NCI-H446 (cell line): Measurements from ENCODE around the gene OR6C65.
"Not testable (repeated sequence)": the region's sequence is repeated elsewhere in the genome, so short reads cannot be mapped to it uniquely, and the experiment has no call there.

Experiments
- DNase-seq, 2 experiments: peaks; one replicate each; lab custom pipeline; 2025; lab: John Stamatoyannopoulos, UW

The OR6C65 gene

GRCh38 chr12:55400229-55400628 is at the start of gene OR6C65:
Gene OR6C65 (plus strand): TSS chr12:55400529. CDS start chr12:55400529, 0 bp downstream.
- DNase-seq, result no peak

DNA sequence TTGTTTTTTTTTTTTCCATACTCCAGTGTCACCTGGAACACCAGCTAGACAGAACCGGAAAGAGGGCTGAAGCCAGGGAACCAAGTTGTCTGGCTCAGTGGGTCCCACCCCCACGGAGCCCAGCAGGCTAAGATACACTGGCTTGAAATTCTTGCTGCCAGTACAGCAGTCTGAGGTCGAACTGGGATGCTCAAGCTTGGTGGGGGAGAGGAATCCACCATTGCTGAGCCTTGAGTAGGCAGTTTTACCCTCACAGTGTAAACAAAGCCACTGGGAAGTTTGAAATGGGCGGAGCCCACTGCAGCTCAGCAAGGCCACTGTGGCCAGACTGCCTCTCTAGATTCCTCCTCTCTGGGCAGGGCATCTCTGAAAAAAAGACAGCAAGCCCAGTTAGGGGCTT is 45.0 kb upstream of the OR6C65 start:
- DNase-seq, result not testable (repeated sequence)

GRCh38 chr12:55362675-55363074 is 37.7 kb upstream of the OR6C65 start, which contains the start of gene OR6C75:
Gene OR6C75 (plus strand): TSS chr12:55362975. CDS start chr12:55365111, 2,136 bp downstream.
- no peak for DNase-seq

- no peak for DNase-seq
These were observed 35.2 kb upstream of the OR6C65 start for GRCh38 chr12:55365086-55365485.

- no peak for DNase-seq
These were observed 27.8 kb upstream of the OR6C65 start for GRCh38 chr12:55372521-55372920.

DNA sequence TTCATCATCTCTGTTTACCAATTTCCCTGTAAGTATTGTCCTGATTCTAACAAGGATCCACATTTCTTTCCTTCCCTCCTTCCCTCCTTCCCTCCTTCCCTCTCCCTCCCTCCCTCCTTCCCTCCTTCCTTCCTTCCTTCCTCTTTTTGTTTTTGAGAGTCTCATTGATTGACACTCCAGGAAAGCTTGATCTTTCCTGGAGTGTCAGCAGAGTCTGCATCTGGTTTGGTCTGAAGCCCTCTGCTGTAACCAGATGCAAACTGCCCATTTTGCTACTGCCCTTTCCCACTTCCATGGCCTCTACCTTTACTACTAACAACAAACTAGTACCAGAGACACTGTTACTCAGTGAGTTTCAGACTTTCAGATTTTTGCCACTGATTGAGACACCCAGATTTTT is 14.4 kb upstream of the OR6C65 start:
- no peak for DNase-seq

DNA sequence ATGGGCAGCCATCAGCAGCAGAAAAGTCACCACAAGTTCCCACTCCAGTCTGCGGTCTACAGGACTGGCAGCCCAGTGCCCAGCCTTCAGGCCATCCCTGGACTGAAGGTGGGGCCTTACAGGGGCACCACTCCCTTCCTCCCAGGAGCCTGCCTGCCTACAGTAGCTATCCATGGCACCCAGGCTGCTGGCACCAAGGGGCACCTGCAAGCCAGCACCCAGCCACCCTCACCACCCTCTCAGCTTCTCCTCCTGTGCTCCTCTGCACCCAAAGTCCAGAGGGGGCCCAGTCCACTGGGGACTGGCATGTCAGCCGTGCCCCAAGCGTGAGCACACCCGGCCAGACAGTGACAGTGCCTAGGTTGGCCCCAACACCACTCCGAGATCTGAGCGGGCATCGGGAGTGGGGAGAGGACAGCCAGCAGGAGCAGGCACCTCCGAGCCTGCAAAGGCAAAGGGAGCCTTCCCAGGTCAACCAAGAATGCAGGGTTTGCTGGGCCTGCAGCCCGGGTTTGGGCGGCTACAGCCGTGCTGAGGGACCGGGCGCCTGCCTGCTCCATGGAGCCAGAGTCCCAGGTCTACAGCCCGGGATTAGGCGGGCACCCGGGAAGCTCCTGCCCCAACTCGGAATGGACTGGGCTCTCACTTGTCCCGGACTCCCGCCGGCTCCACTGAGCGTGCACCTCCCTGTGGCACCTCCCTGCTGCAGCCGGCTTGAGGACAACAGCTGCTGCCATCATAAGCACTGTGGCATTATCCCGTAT is 8.1 kb upstream of the OR6C65 start:
- no peak for DNase-seq

- DNase-seq, result no peak
These were observed 4.0 kb upstream of the OR6C65 start for GRCh38 chr12:55396326-55396725.

GRCh38 chr12:55407866-55408265 is 7.5 kb downstream of the OR6C65 start:
- no peak for DNase-seq

DNA sequence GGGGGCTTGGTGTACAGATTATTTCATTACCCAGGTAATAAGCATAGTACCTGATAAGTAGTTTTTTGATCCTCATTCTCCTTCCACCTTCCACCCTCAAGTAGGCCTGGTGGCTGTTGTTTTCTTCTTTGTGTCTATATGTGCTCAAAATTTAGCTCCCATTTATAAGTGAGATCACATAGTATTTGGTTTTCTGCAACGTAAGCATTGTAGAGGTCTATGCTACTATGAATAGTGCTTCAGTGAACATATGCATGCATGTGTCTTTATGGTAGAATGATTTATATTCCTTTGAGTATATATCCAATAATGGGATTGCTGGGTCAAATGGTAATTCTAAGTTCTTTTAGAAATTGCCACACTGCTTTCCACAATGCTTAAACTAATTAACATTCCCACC is 8.8 kb downstream of the OR6C65 start:
- DNase-seq, result not testable (repeated sequence)

GRCh38 chr12:55412138-55412537 is 11.8 kb downstream of the OR6C65 start:
- DNase-seq, result not testable (repeated sequence)

- DNase-seq, result not testable (repeated sequence)
These were observed 13.4 kb downstream of the OR6C65 start for GRCh38 chr12:55413498-55414388.

- not testable (repeated sequence) for DNase-seq
These were observed 14.1 kb downstream of the OR6C65 start for GRCh38 chr12:55414396-55414823.

DNA sequence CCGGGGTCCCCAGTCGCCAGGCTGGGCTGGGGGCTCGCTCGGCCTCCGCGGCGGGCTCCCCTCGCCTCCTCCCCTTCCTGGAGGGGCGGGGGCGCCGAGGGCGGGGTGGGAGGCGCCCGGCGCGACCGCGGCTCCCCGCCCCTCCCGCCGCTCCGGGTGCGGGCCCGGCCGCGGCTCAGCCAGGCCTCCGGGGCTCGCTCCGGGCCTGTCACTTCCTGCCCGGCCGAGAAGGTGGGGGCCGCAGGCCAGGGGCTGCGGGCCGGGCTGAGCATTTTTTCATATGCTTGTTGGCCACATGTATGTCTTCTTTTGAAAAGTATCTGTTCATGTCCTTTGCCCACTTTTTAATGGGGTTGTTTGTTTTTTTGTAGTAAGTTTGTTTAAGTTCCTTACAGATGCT is 14.6 kb downstream of the OR6C65 start:
- not testable (repeated sequence) for DNase-seq

- DNase-seq, result no peak
These were observed 16.6 kb downstream of the OR6C65 start for GRCh38 chr12:55416961-55417360.

DNA sequence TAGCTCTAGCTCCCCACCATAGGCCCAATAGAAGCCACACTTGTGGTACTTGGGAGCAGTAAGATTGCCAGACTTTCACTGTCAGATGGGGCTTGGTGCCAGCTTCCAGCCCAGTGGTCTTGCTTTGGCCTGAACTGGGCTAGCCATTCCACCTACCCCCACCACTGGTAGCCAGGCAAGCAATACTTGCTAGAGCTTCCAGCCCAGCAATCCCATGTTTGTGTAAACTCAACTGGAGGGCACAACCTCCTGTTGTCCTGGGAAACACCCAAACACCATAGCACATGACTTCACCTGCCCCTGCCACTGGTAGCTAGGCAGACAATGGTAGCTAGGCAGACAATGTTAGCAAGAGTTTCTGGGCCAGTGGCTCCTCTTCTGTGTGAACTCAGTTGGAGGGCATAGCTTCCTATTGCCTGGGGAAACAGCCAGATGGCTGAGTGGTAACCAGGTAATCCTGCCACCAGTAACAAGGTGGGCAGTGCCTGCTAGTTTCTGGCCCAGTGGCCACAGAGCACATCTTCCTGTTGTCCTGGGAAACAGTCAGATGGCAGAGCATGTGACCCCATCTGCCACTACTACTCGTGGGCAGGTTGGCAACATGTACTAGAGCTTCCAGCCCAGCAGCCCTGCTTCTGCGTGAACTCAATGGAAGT is 20.1 kb downstream of the OR6C65 start:
- DNase-seq, result no peak

DNA sequence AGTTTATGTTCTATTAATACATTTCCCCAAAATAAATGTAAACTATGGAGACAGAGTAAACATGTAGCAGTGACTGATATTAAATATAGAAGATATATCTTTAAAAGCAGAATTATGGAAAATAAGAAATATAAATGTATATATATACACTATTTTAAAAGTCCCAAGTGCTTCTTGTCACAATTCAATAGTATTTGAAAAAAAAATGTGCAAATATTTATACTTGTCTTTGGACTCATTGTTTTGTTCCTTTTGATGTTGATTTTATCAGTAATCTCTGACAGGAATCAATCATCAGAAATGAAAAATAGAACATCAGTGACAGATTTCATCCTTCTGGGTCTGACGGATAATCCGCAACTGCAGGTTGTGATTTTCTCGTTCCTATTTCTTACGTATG is 25.6 kb downstream of the OR6C65 start, which contains the start of gene OR6C76:
Gene OR6C76 (plus strand): TSS at position 301 of the 400 bp plus-strand sequence. CDS start 0 bp downstream, at position 301.
- DNase-seq, result no peak

DNA sequence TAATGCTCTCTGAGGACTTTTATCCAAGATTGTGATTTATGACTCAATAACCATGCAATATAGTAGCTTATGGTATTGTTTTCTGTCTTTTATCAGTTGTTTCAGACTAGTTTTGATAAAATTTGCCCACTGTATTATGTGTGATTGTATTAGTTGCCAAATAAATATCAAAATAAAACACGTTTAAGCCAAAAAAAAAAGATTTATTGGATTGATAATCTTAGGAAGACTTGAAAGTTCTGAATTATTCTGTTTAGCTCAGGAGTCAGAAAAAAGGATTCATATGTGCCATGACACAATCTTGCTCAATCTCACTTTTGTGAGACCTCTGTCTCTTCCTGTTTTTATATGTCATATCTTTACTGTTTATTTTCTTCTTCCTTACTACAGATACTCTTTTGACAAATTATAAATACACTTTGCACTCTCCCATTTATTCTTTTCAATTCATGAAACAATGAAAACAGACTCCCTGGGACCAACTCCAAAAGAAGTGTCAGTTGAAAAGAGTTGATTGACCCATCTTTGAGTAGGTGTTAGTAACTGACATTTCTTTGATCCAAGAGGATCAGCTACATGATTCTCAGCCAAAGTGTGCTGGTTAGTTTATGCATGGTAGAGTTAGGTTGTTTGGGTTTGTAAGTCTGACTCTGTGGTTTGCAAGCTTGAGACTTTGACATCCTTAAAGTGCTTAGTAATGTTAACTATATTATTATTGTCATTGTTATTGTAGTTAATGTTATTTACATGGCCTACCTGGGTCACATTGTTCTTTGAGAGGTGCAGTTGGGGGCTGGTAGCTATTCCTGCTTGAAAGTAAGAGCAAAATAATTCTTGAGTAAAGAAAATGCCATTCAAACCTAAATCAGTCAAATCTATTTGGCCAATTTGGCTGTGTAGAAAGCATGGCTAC is 28.3 kb downstream of the OR6C65 start:
- DNase-seq, result no peak

GRCh38 chr12:55441233-55441632 is 40.9 kb downstream of the OR6C65 start:
- not testable (repeated sequence) for DNase-seq

DNA sequence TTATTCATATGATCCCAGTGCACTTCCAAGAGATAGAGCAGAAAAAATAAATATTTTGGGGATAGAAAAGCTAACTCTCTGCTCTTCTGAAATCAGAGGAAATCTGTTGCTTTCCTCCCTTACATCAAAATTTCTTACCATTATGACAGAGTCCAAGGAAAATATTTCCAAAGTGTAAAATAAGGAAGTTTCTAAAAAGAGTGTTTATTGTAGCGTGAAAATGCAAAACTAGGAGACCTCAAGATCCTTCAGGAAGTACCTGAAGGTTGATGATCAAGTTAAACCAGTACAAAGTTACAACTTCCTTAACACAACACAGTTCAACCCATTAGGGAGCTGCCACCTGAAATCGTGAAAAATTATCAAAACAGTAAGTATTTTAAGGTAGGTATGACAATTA is 43.4 kb downstream of the OR6C65 start, which contains the start of gene OR6C2:
Gene OR6C2 (plus strand): TSS at position 301 of the 400 bp plus-strand sequence. CDS start 8,138 bp downstream, outside the sequence.
- no peak for DNase-seq

- DNase-seq, result no peak
These were observed 45.0 kb downstream of the OR6C65 start for GRCh38 chr12:55445357-55445756.
